Kidney glomerular epithelial cell (primary cell): Measurements from ENCODE around the gene MAP1LC3C.

Experiments used
- DNase-seq: peaks from one replicate; lab custom pipeline; 2025; lab: John Stamatoyannopoulos, UW

The MAP1LC3C gene

GRCh38 chr1:241999026-241999425, at the start of gene MAP1LC3C:
Gene MAP1LC3C (minus strand): TSS chr1:241999098. CDS start chr1:241999008, 90 bp downstream.
- DNase-seq = no peak

DNA sequence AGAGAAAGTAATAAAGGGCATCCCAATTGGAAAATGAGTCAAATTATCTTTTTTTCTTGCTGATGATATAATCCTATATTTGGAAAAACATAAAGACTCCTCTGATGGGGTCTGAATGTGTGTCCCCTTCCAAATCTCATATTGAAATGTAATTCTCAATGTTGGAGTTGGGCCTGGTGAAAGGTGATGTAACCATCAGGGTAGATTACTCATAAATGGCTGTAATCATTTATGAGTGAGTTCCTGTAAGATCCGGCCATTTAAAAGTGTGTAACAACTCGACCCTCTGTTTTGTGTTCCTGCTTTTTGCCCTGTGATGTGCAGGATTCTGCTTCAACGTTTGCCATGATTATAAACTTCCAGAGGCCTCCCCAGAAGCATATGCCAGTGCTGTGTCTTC, 44.3 kb upstream of the MAP1LC3C start:
- DNase-seq = no peak

- no peak for DNase-seq
Measured at GRCh38 chr1:242034392-242034791, 35.5 kb upstream of the MAP1LC3C start.

- peak; percentile 41 for DNase-seq
Measured at GRCh38 chr1:242033447-242033846, 34.5 kb upstream of the MAP1LC3C start.

DNA sequence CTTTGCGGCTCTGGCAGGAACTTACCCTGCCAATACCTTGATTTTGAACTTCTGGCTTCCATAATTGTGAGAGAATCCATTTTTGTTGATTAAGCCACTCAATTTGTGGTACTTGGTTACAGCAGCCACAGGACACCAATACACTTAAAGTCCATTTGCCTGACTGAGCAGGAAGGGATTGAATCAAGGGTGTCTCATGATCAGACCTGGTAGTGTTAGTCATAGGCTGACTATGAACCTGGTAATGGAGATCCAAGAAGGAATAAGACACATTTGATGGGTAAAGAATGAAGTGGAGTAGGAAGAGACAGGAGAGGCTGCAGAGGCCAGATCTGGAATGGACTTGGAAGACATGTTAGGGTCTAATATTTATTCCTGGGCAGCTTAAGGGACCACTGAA, 31.2 kb upstream of the MAP1LC3C start:
- DNase-seq = peak; percentile 18

GRCh38 chr1:242025681-242026080, 26.8 kb upstream of the MAP1LC3C start:
- no peak for DNase-seq

- no peak for DNase-seq
Measured at GRCh38 chr1:242023805-242024204, 24.9 kb upstream of the MAP1LC3C start.

DNA sequence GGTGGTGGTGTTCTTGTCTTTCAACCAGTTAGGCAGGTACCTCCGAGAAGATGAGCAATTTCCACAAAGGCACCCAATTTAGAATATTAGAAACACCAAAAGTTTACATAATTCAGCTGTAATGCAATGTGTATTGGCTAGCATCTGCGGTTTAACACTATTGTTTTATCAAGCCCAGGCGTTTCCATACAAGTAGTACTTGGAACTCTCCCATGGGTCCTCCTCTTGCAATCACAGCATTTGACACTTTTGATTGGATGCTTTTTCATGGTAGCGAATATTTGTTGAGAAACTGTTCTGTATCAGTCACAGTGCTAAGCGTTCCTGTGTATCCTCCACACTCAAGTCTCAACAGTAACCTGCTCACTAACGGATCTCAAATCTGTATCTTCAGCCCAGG, 20.1 kb upstream of the MAP1LC3C start:
- DNase-seq = no peak

DNA sequence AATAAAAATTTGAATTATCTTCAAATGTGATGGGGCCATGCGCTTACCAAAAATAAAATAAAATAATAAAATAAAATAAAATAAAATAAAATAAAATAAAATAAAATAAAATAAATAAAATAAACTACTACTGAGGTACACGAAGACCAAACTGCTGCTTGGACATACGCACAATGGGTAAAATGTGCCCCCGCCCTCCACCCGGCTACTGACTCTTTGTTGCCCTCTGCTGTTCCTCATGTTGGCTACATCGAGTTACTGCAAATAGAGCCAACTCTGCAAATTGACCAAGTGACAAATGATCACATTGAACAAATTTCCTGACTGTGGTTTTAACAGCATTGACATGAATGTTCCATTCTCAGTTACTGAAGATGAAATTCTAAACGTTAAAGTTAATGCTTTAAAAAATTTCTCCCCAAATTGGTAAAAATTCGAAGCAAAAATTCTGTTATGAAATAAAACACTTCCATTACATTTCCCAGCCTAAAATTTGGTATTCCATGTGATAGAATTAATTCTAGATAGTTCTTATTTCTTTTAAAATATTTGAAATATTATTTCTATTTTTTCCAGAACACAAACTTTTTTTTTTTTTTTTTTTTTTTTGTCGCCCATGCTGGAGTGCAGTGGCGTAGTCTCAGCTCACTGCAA, 18.8 kb upstream of the MAP1LC3C start:
- DNase-seq = peak; percentile 7

DNA sequence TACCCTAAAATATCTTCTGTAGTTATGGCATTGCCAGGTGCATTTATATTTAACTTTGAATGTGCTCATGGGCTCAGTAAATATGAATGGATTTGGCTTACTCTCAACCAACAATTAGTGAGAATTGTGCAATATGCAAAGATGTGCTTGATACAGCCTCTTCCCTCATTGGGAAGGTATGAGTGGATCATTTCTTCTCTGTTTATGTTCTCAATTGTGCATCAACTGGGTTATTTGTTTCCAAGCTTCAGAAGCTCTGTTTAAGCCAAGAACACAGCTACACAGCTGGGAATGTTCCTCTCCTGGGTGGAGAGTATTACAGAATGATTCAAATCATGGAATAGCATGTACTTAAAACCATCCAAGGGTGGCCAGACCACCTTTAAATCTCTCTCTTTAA, 17.6 kb upstream of the MAP1LC3C start:
- DNase-seq = no peak

- DNase-seq = peak; percentile 16
Measured at GRCh38 chr1:242011894-242012660, 13.2 kb upstream of the MAP1LC3C start.

GRCh38 chr1:242008826-242009495, 10.1 kb upstream of the MAP1LC3C start:
- DNase-seq = peak; percentile 18

DNA sequence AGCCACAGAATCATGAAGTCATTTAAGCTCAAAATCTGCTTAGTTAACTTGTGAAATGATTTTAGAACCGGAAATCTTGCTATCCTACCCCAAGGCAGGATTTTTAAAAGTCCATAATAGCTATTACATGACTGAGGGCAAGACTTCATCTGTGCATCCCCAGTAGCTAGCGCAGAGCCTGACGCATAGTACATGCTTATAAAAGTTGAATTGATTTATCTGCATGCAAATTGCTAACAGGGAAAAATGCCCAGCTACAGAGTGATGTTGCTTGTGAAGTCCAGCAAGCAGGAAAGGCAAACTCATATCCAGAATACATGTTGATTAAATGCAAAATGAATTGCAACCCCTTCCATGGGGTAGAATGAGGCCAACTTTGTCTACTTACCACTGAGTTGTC, 8.1 kb upstream of the MAP1LC3C start:
- no peak for DNase-seq

DNA sequence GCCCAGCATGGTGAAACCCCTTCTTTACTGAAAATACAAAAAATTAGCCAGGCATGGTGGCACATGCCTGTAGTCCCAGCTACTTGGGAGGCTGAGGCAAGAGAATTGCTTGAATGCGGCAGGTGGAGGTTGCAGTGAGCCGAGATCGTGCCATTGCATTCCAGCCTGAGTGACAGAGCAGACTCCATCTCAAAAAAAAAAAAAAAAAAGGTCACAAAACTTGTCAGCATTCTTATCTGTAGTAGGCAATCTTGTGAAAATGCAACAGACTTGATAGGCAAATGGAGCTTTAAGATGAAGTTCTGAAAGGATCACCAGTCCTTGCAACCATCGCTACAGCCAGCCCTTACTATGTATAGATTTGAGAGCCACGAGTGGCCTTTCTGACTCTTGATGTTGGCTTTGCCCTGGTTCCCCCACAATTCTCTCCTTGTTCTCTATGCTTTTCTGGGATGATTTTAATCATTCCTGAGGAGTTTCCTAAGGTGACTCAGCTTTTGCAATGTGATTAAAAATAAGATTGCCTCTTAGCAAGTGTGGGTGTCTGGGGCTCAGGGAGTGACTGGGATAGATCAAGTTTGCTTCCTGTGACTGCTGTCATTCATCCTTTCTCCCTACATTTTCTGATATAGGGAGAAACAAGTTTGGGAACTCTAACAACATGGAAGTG, 7.1 kb upstream of the MAP1LC3C start:
- peak; percentile 11 for DNase-seq

DNA sequence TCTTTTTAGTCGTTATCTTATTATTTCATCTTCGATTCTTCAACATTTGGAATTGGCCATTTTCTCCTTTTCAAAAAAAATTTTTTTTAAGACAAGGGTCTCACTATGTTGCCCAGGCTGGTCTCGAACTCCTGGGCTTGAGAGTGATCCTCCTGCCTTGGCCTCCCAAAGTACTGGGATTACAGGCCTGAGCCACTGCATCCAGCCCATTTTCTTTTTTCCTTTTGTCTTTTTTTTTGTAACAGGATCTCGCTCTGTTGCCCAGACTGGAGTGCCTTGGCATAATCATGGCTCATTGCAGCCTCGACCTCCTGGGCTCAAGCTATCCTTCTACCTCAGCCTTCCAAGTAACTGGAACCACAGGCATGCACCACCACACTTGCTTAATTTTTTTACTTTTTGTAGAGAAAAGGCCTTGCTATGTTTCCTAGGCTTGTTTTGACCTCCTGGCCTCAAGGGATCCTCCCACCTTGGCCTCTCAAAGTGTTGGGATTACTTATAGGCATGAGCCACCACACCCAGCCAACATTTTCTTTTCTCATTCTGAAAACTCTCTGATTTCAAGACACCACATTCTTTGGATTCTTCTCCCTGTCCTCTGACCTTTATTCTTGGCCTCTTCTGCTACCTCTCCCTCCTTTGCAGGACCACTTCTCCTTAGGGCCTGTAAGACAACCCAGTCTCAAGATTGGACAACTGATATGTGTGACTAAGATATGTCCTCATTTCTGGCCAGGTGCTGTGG, 6.0 kb upstream of the MAP1LC3C start:
- DNase-seq = peak; percentile 45

DNA sequence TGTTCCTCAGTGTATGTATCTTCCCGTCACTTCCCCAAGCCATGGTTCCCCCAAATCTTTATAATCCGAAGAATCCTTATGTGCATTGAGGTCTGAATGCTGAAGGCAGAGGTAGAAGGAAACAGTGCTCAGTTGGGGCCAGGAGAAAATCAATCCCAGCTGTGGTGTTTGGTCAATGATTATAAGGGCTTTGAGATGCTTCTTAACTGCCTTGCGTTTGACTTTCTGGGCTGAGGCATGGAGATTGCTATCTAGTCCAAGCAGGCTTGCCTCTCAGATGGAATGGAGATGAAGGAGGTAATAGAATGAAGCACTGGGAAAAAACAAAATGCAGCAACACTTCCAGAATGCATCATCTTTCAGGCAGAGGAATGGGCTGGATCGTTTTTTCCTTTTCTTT, 3.6 kb upstream of the MAP1LC3C start:
- DNase-seq = no peak

DNA sequence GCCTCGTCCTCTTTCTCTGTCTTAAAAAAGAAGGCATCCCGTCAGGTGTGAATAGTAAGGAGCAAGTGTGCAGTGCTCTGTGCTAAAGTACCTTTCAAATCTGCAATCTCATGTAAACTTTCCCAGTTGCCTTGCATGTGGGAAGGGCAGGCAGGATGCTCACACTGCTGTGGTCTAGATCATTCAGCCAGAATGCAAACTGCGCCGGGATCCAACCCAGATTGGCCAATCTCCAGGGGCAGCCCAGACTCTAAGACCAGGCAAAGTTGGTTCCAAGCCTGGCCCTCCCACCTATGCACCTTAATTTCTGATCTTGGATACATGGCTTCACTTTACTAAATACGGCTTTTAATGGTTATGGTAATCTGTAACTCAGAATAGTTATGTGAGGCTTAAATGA, 3.2 kb upstream of the MAP1LC3C start:
- DNase-seq = no peak

- DNase-seq = no peak
Measured at GRCh38 chr1:242000434-242000833, 1.5 kb upstream of the MAP1LC3C start.

DNA sequence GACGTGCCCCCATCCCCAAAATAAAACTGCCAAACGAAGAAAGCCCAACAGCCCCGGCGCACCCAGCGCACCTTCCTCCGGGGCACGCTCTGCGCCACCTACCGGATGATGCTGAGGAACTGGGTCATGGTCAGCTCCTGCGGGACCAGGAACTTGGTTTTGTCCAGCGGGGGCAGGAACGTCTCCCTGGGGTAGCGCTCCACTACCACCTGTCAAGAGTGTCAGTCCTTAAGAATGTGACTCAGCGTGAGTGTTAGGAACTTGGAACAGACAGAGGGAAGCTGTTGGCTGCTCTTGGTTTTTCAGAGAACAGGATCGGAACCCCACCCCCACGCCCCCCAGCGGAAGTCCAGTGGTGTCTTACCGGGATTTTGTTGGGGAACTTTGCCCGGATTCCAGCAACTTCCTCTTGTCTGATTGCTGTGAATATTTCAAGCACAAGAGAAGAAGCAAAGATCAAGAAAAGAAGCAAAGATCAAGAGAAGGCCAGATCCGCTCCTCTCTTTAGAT, 431 bp downstream of the MAP1LC3C start:
- DNase-seq = peak; percentile 73

- DNase-seq = no peak
Measured at GRCh38 chr1:241997401-241997998, 1.4 kb downstream of the MAP1LC3C start.

DNA sequence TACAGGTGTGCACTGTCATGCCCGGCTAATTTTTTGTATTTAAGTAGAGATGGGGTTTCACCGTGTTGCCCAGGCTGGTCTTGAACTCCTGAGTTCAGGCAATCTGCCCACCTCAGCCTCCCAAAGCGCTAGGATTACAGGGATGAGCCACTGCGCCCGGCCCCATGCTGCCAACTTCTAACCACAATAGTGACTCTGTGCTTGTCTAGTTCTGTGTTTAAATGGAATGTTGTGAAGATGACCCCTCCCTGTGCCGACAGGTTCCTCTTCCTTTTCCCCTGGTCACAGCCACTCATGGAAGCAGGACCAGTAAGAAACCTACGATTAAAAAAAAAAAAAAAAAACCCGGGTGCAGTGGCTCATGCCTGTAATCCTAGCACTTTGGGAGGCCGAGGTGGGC, 4.7 kb downstream of the MAP1LC3C start:
- no peak for DNase-seq
